Transverse colon (tissue), 4 donors: ENCODE measurements around the gene MTHFD1L.

Source experiments
- POLR2AphosphoS5 ChIP-seq, 3 donors: sonication (generic); formaldehyde crosslinking; IDR thresholded peaks; one replicate each; pipeline ENCODE4 v1.6.1; 2016; ENCODE audit warnings: antibody characterized with exemption in 3 of 3
- TF ChIP-seq, protein P1 (sequence below), 5 experiments: fragments of 200-600 bp in 3 of 5; fragments of 450-650 bp in 2 of 5; sonication (generic) in 3 of 5; IDR thresholded peaks; 1 replicate in 2 of 5; 2 replicates in 3 of 5; pipeline ENCODE4 v1.5.1; 2016 to 2017; ENCODE audit warnings: antibody characterized with exemption in 5 of 5, inconsistent platforms in 3 of 5, mild to moderate bottlenecking in 2 of 5, moderate library complexity in 1 of 5

DNA sequence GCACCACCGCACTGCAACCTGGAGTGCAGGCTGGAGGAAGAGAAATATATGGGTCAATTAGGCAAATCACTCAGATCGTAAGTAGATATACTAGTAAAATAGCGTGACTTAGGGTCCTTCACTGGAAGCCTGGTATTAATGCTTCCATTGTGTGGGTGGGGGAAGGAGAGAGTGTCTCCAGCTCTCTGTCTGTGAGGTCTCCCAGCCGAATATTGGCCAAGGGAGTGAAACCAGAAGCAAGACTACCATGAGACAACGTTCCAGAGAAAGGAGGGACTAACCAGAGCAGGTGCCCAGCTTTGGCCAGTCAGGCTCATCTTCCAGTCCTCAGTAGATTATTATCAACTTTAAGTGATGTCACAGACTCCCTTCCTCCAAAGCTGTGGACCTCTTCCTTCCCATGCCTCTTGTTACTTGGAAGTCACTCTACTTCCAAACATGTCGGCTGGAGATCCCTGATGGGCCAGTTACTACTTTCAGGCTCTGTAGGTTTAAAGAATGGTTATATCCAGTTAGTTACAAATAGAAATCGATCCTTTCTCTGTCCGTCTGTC, 28.8 kb downstream of the MTHFD1L start:
- TF ChIP-seq, protein P1, sequence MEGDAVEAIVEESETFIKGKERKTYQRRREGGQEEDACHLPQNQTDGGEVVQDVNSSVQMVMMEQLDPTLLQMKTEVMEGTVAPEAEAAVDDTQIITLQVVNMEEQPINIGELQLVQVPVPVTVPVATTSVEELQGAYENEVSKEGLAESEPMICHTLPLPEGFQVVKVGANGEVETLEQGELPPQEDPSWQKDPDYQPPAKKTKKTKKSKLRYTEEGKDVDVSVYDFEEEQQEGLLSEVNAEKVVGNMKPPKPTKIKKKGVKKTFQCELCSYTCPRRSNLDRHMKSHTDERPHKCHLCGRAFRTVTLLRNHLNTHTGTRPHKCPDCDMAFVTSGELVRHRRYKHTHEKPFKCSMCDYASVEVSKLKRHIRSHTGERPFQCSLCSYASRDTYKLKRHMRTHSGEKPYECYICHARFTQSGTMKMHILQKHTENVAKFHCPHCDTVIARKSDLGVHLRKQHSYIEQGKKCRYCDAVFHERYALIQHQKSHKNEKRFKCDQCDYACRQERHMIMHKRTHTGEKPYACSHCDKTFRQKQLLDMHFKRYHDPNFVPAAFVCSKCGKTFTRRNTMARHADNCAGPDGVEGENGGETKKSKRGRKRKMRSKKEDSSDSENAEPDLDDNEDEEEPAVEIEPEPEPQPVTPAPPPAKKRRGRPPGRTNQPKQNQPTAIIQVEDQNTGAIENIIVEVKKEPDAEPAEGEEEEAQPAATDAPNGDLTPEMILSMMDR (IDR thresholded peaks at IDR 0.05): no peak
- no peak for TF ChIP-seq POLR2AphosphoS5 (IDR thresholded peaks at IDR 0.05)
